Lower leg skin (tissue), 3 donors: Measurements from ENCODE around the gene HADHB.

Experiments used
- CTCF ChIP-seq, 3 donors: fragments of 450-650 bp; IDR thresholded peaks; one replicate each; pipeline ENCODE4 v1.5.1; 2016; ENCODE audit warnings: antibody characterized with exemption in 3 of 3, mild to moderate bottlenecking in 3 of 3, moderate library complexity in 2 of 3
- POLR2A ChIP-seq, 2 donors: fragments of 450-650 bp; IDR thresholded peaks; one replicate each; pipeline ENCODE4 v1.6.1; 2016 to 2017; ENCODE audit warnings: antibody characterized with exemption in 2 of 2, mild to moderate bottlenecking in 1 of 2, moderate library complexity in 1 of 2

- TF ChIP-seq POLR2A (IDR thresholded peaks at IDR 0.05), result no peak
- TF ChIP-seq CTCF (IDR thresholded peaks at IDR 0.05), result no peak
These were observed 39.4 kb downstream of the HADHB start for GRCh38 chr2:26284132-26284531.
